Right lobe of liver (tissue), 6 donors: Measurements from ENCODE around the gene CFAP99. TPM values are rescaled to one million over a fixed set of nuclear protein-coding genes. Genes with fewer than 3 reads are reported as not detected.
"Not testable (repeated sequence)": the region's sequence is repeated elsewhere in the genome, so short reads cannot be mapped to it uniquely, and the experiment has no call there.

Experiments used
- ATAC-seq, 4 donors: fragments of 200-7000 bp; cut with Tn5 transposase; one replicate each; pipeline ENCODE4 v1.9.1; 2020; ENCODE audit warnings: mild to moderate bottlenecking in 4 of 4, moderate library complexity in 4 of 4
- DNase-seq, 3 donors: peaks; one replicate each; pipeline ENCODE4 v3.0.0-alpha.2; 2020
- H3K27ac ChIP-seq, 3 donors: fragments of 200-600 bp; one replicate each; pipeline ENCODE4 v1.8.0; 2022
- H3K27me3 ChIP-seq, 2 donors: fragments of 200-600 bp; one replicate each; pipeline ENCODE4 v1.8.0; 2022
- H3K36me3 ChIP-seq, 4 donors: fragments of 200-600 bp; sonication (generic) in 1 of 4; one replicate each; pipeline versions ENCODE4 v1.5.1 to v1.8.0; 2017 to 2022; ENCODE audit warnings: control low read depth in 1 of 4
- H3K4me1 ChIP-seq, 4 donors: fragments of 200-600 bp; sonication (generic) in 1 of 4; one replicate each; pipeline versions ENCODE4 v1.5.1 to v1.8.0; 2017 to 2022; ENCODE audit warnings: control low read depth in 1 of 4
- H3K4me3 ChIP-seq, 3 donors: fragments of 200-600 bp; one replicate each; pipeline ENCODE4 v1.8.0; 2022
- H3K9me3 ChIP-seq, 4 donors: fragments of 200-600 bp; sonication (generic) in 1 of 4; one replicate each; pipeline versions ENCODE4 v1.5.1 to v1.8.0; 2017 to 2022; ENCODE audit warnings: control low read depth in 1 of 4
- CTCF ChIP-seq, 4 donors: fragments of 200-600 bp in 3 of 4; fragments of 450-650 bp in 1 of 4; IDR thresholded peaks; one replicate each; pipeline versions ENCODE4 v1.5.1 to v1.8.0; 2016 to 2022; ENCODE audit warnings: antibody characterized with exemption in 4 of 4, mild to moderate bottlenecking in 2 of 4
- POLR2A ChIP-seq: fragments of 450-650 bp; IDR thresholded peaks from one replicate; pipeline ENCODE4 v1.6.1; 2017; ENCODE audit warnings: antibody characterized with exemption, mild to moderate bottlenecking
- WGBS: methylation state at CpG from one replicate; pipeline ENCODE4 v1.1.6; 2018; ENCODE audit warnings: low coverage, low lambda C conversion rate; ENCODE audit not compliant: insufficient coverage; ENCODE audit errors: missing lambda C conversion rate; 5-methylcytosine and 5-hydroxymethylcytosine counted together
- intact Hi-C, 2 donors: fragments of 100-400 bp; cut with DNase I; formaldehyde crosslinking; loops; one replicate each; pipeline versions ENCODE4 v1.11.2 to v1.14.1; 2022
- total RNA-seq, 6 experiments: library from RNA; depleted of rRNA in 2 of 6; stranded (reverse); fragments of >200 nt in 2 of 6; fragmentation: NEBNext Ultra II Directional in 3 of 6; extraction: Animal tissue kit (Norgen Biotek cat#: 25700) in 3 of 6; gene quantifications; one replicate each; pipeline versions ENCODE4 v1.1.0 to v1.2.4, GENCODE V29; 2016 to 2023
- donor health status: DM: no; HTN: yes; CAD: no.
- donor health status: DM: no; HTN: no; CAD: no.
- donor health status: DM: no; HTN: no; CAD: no.
- donor health status: DM: no; HTN: yes; CAD: no.
- donor health status: DM: no; HTN: yes; CAD: no.

The CFAP99 gene
- total RNA-seq, 6 experiments from 2014 or later: 0.25 to 0.86 (median 0.29) TPM; not detected in 1

- ATAC-seq, intact Hi-C loops: not testable (repeated sequence)
- 71% methylated on average over 5 of the region's 8 CpGs for WGBS
These were observed 35.5 kb upstream of the CFAP99 start for GRCh38 chr4:2383220-2383631.

GRCh38 chr4:2383760-2384159 lies 35.0 kb upstream of the CFAP99 start:
- TF ChIP-seq CTCF (IDR thresholded peaks at IDR 0.05): no peak
- no peak for TF ChIP-seq POLR2A
- ATAC-seq: no peak
- Histone ChIP-seq H3K27me3 (no peaks in the 10 kb centered on the region), H3K4me3 (no peak overlapping the region), H3K4me1 (peaks cover 0 to 12% (median 5%) of the 10 kb centered on the region in 4 donors), H3K9me3 (no peaks in the 10 kb centered on the region), H3K27ac (no peak overlapping the region), H3K36me3 (no peaks in the 10 kb centered on the region)
- DNase-seq: no peak
- 94% methylated on average over 5 of the region's 5 CpGs for WGBS
- intact Hi-C loops: no loop called here

More at GRCh38 chr4:2383220-2383631, 35.5 kb upstream of the CFAP99 start:
- not testable (repeated sequence) for H3K36me3 ChIP-seq, H3K9me3 ChIP-seq, H3K27me3 ChIP-seq, DNase-seq, H3K27ac ChIP-seq, H3K4me3 ChIP-seq
- H3K4me1 ChIP-seq: peaks cover 0 to 12% (median 5%) of the 10 kb centered on the region in 4 donors

GRCh38 chr4:2384245-2384644 lies 34.5 kb upstream of the CFAP99 start:
- no peak overlapping the region for H3K27ac ChIP-seq
- no peaks in the 10 kb centered on the region for H3K9me3 ChIP-seq
- peaks cover 0 to 12% (median 5%) of the 10 kb centered on the region in 4 donors for H3K4me1 ChIP-seq
- DNase-seq (no peak), ATAC-seq (no peak)
- no peak overlapping the region for H3K4me3 ChIP-seq
- no peaks in the 10 kb centered on the region for H3K36me3 ChIP-seq
- TF ChIP-seq CTCF (IDR thresholded peaks at IDR 0.05): no peak
- TF ChIP-seq POLR2A: no peak
- WGBS: 92% methylated on average over 4 of the region's 6 CpGs
- H3K27me3 ChIP-seq: no peaks in the 10 kb centered on the region
- intact Hi-C loops: no loop called here

- WGBS: 47% methylated on average over 4 of the region's 8 CpGs
- H3K27me3 ChIP-seq: no peaks in the 10 kb centered on the region
- peak; percentile 97 to 99 (median 98) for ATAC-seq
- no peaks in the 10 kb centered on the region for H3K36me3 ChIP-seq
- no peak for TF ChIP-seq CTCF (IDR thresholded peaks at IDR 0.05)
- TF ChIP-seq POLR2A: no peak
- peaks cover 0 to 12% (median 5%) of the 10 kb centered on the region in 4 donors for H3K4me1 ChIP-seq
- intact Hi-C loops: no loop called here
- H3K9me3 ChIP-seq: no peaks in the 10 kb centered on the region
- H3K4me3 ChIP-seq: no peak overlapping the region
- H3K27ac ChIP-seq: no peak overlapping the region
- DNase-seq: peak in 2 of 3 donors; percentile 65 to 86
These were observed 33.2 kb upstream of the CFAP99 start for GRCh38 chr4:2385516-2385915.

- H3K4me3 ChIP-seq: no peak overlapping the region
- H3K27me3 ChIP-seq: no peaks in the 10 kb centered on the region
- no peak for TF ChIP-seq CTCF (IDR thresholded peaks at IDR 0.05)
- TF ChIP-seq POLR2A: no peak
- H3K36me3 ChIP-seq: no peaks in the 10 kb centered on the region
- no peak for ATAC-seq
- no peak for DNase-seq
- 83% methylated on average over 1 of the region's 19 CpGs for WGBS
- H3K9me3 ChIP-seq: no peaks in the 10 kb centered on the region
- peaks cover 0 to 12% (median 5%) of the 10 kb centered on the region in 4 donors for H3K4me1 ChIP-seq
- intact Hi-C loops: no loop called here
- no peak overlapping the region for H3K27ac ChIP-seq
These were observed 32.0 kb upstream of the CFAP99 start for GRCh38 chr4:2386717-2387116.
